HUDEP-2 (cell line): Measurements from ENCODE around the gene NEB.
"Not testable (repeated sequence)": the region's sequence is repeated elsewhere in the genome, so short reads cannot be mapped to it uniquely, and the experiment has no call there.

Source experiments
- DNase-seq, 76 experiments: peaks; one replicate each; lab custom pipeline; 2025; ENCODE audit not compliant: unreplicated experiment in 76 of 76; lab: John Stamatoyannopoulos, UW

Gene NEB

GRCh38 chr2:151570191-151570590 is 164.1 kb downstream of the NEB start:
- no peak for DNase-seq

GRCh38 chr2:151569167-151569566 is 165.1 kb downstream of the NEB start:
- no peak for DNase-seq

GRCh38 chr2:151568501-151568900 is 165.8 kb downstream of the NEB start:
- DNase-seq, result no peak

- DNase-seq, result no peak
These were observed 167.3 kb downstream of the NEB start for GRCh38 chr2:151567006-151567405.

- no peak for DNase-seq
These were observed 171.9 kb downstream of the NEB start for GRCh38 chr2:151562398-151562797.

- DNase-seq, result no peak
These were observed 174.0 kb downstream of the NEB start for GRCh38 chr2:151560289-151560688.

- not testable (repeated sequence) for DNase-seq
These were observed 174.8 kb downstream of the NEB start for GRCh38 chr2:151559431-151559830.

GRCh38 chr2:151557883-151558282 is 176.4 kb downstream of the NEB start:
- DNase-seq, result not testable (repeated sequence)

- no peak for DNase-seq
These were observed 178.2 kb downstream of the NEB start for GRCh38 chr2:151556121-151556520.

- no peak for DNase-seq
These were observed 182.0 kb downstream of the NEB start for GRCh38 chr2:151552287-151552686.

GRCh38 chr2:151551556-151551955 is 182.7 kb downstream of the NEB start:
- no peak for DNase-seq

GRCh38 chr2:151549191-151549590 is 185.1 kb downstream of the NEB start:
- no peak for DNase-seq

GRCh38 chr2:151544449-151544848 is 189.8 kb downstream of the NEB start:
- no peak for DNase-seq

GRCh38 chr2:151543876-151544275 is 190.4 kb downstream of the NEB start:
- no peak for DNase-seq

- DNase-seq, result no peak
These were observed 200.3 kb downstream of the NEB start for GRCh38 chr2:151534001-151534400.

GRCh38 chr2:151533127-151533526 is 201.1 kb downstream of the NEB start:
- DNase-seq, result no peak

- no peak for DNase-seq
These were observed 207.6 kb downstream of the NEB start for GRCh38 chr2:151526572-151527090.

GRCh38 chr2:151525821-151526373 is 208.4 kb downstream of the NEB start:
- DNase-seq, result no peak

GRCh38 chr2:151523850-151524249 is 210.4 kb downstream of the NEB start:
- DNase-seq, result no peak

GRCh38 chr2:151522556-151522955 is 211.7 kb downstream of the NEB start:
- no peak for DNase-seq

GRCh38 chr2:151520976-151521375 is 213.3 kb downstream of the NEB start:
- no peak for DNase-seq

GRCh38 chr2:151518802-151519201 is 215.5 kb downstream of the NEB start:
- no peak for DNase-seq

GRCh38 chr2:151508519-151508918 is 225.8 kb downstream of the NEB start:
- DNase-seq, result no peak
